Measurements from ENCODE around the gene SH3GLB1. TPM values are rescaled to one million over a fixed set of nuclear protein-coding genes. Genes with fewer than 3 reads are reported as not detected.

The SH3GLB1 gene
- total RNA-seq, 4 donors from 2014 or later: 52.5 to 75.1 (median 63.4) TPM

GRCh38 chr1:86782482-86782881 is 78.1 kb downstream of the SH3GLB1 start:
- H3K27me3 ChIP-seq: no peaks in the 10 kb centered on the region
- H3K4me3 ChIP-seq: no peak overlapping the region
- H3K27ac ChIP-seq: no peak overlapping the region
- no peaks in the 10 kb centered on the region for H3K36me3 ChIP-seq
- no peaks in the 10 kb centered on the region for H3K4me1 ChIP-seq
- DNase-seq: no peak
- H3K9me3 ChIP-seq: no peaks in the 10 kb centered on the region
- intact Hi-C loops (cut with DNase I; ENCODE audit: low total_unique reads) (no loop called here), in situ Hi-C loops (cut with MboI; ENCODE audit: low pct_ligation_motif_present in 1 of 4, low pct_unique_long_range_greater_than_20kb in 1 of 4, low sequenced_read_pairs in 3 of 4) (no loop called here)
- TF ChIP-seq CTCF (IDR thresholded peaks at IDR 0.05) (no peak), EP300 (IDR thresholded peaks at IDR 0.05; ENCODE audit: low read depth) (no peak), POLR2A (IDR thresholded peaks at IDR 0.05) (no peak), POLR2AphosphoS5 (IDR thresholded peaks at IDR 0.05) (no peak)

- DNase-seq: no peak
- intact Hi-C loops (cut with DNase I; ENCODE audit: low total_unique reads): no loop called here
- H3K4me3 ChIP-seq: no peak overlapping the region
- H3K36me3 ChIP-seq: no peaks in the 10 kb centered on the region
- H3K27me3 ChIP-seq: no peaks in the 10 kb centered on the region
- peaks cover 0 to 18% (median 6%) of the 10 kb centered on the region in 4 donors for H3K4me1 ChIP-seq
- H3K9me3 ChIP-seq: no peaks in the 10 kb centered on the region
- no peak overlapping the region for H3K27ac ChIP-seq
- TF ChIP-seq EP300 (IDR thresholded peaks at IDR 0.05; ENCODE audit: low read depth) (no peak), POLR2AphosphoS5 (IDR thresholded peaks at IDR 0.05) (no peak), CTCF (IDR thresholded peaks at IDR 0.05) (no peak), POLR2A (IDR thresholded peaks at IDR 0.05) (no peak)
- in situ Hi-C loops (cut with MboI; ENCODE audit: low pct_ligation_motif_present in 1 of 4, low pct_unique_long_range_greater_than_20kb in 1 of 4, low sequenced_read_pairs in 3 of 4): no loop called here
Observed at GRCh38 chr1:86787621-86788020, 83.2 kb downstream of the SH3GLB1 start.

GRCh38 chr1:86788300-86789206 is 84.2 kb downstream of the SH3GLB1 start:
- H3K4me1 ChIP-seq: peaks cover 0 to 27% (median 14%) of the 10 kb centered on the region in 4 donors
- H3K36me3 ChIP-seq: no peaks in the 10 kb centered on the region
- 42 to 71% methylated on average over 1 to 6 of the region's 6 CpGs for WGBS, 2 donors (ENCODE audit: low coverage in 1 of 2)
- no peaks in the 10 kb centered on the region for H3K27me3 ChIP-seq
- in situ Hi-C loops (cut with MboI; ENCODE audit: low pct_ligation_motif_present in 1 of 4, low pct_unique_long_range_greater_than_20kb in 1 of 4, low sequenced_read_pairs in 3 of 4): no loop called here
- TF ChIP-seq EP300 (IDR thresholded peaks at IDR 0.05; ENCODE audit: low read depth): no peak
- TF ChIP-seq POLR2A (IDR thresholded peaks at IDR 0.05): no peak
- no peak for TF ChIP-seq POLR2AphosphoS5 (IDR thresholded peaks at IDR 0.05)
- TF ChIP-seq CTCF (IDR thresholded peaks at IDR 0.05): no peak
- no peak for DNase-seq
- peak overlapping the region in 2 of 4 donors; percentile 13 to 27 for H3K27ac ChIP-seq
- intact Hi-C loops (cut with DNase I; ENCODE audit: low total_unique reads): no loop called here
- H3K9me3 ChIP-seq: no peaks in the 10 kb centered on the region
- no peak overlapping the region for H3K4me3 ChIP-seq

GRCh38 chr1:86795316-86795715 is 90.9 kb downstream of the SH3GLB1 start:
- intact Hi-C loops (cut with DNase I; ENCODE audit: low total_unique reads) (no loop called here), in situ Hi-C loops (cut with MboI; ENCODE audit: low pct_ligation_motif_present in 1 of 4, low pct_unique_long_range_greater_than_20kb in 1 of 4, low sequenced_read_pairs in 3 of 4) (no loop called here)
- Histone ChIP-seq H3K4me1 (peaks cover 0 to 20% (median 15%) of the 10 kb centered on the region in 4 donors), H3K9me3 (no peaks in the 10 kb centered on the region), H3K27me3 (no peaks in the 10 kb centered on the region), H3K36me3 (no peaks in the 10 kb centered on the region), H3K27ac (no peak overlapping the region), H3K4me3 (no peak overlapping the region)
- DNase-seq: no peak
- TF ChIP-seq EP300 (IDR thresholded peaks at IDR 0.05; ENCODE audit: low read depth) (no peak), POLR2AphosphoS5 (IDR thresholded peaks at IDR 0.05) (no peak), POLR2A (IDR thresholded peaks at IDR 0.05) (no peak)

Other genes with a start within 250 kb of the SH3GLB1 start
- gene CLCA1, start 235.6 kb upstream of the SH3GLB1 start, total RNA-seq: 1,000 to 10,000 TPM in 1 of 4 donors, 100 to 1,000 TPM in 2, 10 to 100 TPM in 1; 16.1 to 1,013 (median 168) TPM
- 1,000 to 10,000 TPM in 2 of 4 donors, 100 to 1,000 TPM in 1, under 1 TPM in 1; 0.40 to 1,312 (median 849) TPM for gene CLCA4, start 157.5 kb upstream of the SH3GLB1 start, total RNA-seq
- 100 to 1,000 TPM in 2 of 4 donors, 10 to 100 TPM in 2; 32.0 to 130 (median 77.9) TPM for gene SELENOF, start 209.6 kb downstream of the SH3GLB1 start, total RNA-seq
- 10 to 100 TPM in 2 of 4 donors, 1 to 10 TPM in 2; 1.9 to 17.1 (median 9.9) TPM for gene HS2ST1, start 210.1 kb downstream of the SH3GLB1 start, total RNA-seq